Measurements from ENCODE around the gene TMEM208. TPM values are rescaled to one million over a fixed set of nuclear protein-coding genes. Genes with fewer than 3 reads are reported as not detected.
A peak's percentile ranks its signal among the peaks of the same experiment; 100 is the strongest.

TMEM208 gene
- total RNA-seq, 1 donor = 27.5 TPM

DNA sequence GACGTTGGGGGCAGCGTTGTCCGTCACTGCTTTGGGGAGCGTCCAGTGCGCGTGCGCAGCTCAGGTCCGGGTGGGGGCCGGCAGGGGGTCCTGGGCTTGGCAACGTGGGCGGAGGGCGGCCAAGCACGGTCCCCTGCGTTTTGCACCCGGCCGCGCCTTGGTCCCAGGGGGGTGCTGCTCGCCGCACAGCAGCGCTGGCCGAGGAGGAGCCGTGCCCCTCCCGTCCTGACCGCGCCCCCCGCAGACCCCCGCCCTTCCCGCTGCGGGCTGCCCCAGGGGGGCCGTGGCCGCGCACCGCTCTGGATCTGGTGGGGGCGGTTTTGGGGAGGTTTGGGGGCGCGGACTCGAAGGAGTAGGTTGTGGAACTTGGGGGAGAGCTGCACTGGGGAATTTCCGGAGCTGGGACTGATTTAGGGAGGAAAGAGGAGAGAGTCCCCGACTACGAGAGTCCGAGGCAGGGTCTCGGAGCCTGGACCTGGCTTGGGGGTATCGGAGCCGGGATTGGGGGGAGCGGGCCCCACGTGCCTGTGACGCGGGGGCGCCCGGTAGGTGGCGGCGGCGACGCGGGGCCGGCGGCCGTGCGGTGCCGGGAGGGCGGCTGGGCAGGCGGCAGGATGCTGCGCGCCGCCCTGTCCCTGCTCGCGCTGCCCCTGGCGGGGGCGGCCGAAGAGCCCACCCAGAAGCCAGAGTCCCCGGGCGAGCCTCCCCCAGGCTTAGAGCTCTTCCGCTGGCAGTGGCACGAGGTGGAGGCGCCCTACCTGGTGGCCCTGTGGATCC is 21.7 kb downstream of the TMEM208 start, which contains the start of gene SLC9A5:
TSS of gene SLC9A5 (plus strand) at position 579 of the 777 bp plus-strand sequence. CDS start at position 615, 36 bp downstream.
- peak in 1 of 3 donors; percentile 31 for DNase-seq (ENCODE audit: low read depth in 2 of 3, low spot score in 2 of 3)

GRCh38 chr16:67249178-67250044 is 22.5 kb downstream of the TMEM208 start:
- DNase-seq (ENCODE audit: low read depth in 2 of 3, low spot score in 2 of 3) = no peak

DNA sequence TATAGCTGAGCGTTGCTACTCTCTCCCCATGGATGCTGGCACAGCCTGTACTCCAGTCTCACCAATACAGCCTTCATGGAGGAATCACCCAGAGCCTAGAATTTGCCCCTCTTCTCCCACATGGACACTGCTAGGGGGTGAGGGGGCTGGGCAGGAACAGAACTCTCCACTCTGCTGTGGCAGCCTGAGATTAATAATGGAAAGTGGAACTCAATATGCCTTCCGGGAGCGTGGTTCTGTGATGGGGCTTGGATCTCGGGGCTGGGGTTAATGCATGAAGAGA is 23.1 kb downstream of the TMEM208 start:
- DNase-seq (ENCODE audit: low read depth in 2 of 3, low spot score in 2 of 3) = no peak

GRCh38 chr16:67252609-67253497 is 25.9 kb downstream of the TMEM208 start:
- DNase-seq (ENCODE audit: low read depth in 2 of 3, low spot score in 2 of 3) = no peak

DNA sequence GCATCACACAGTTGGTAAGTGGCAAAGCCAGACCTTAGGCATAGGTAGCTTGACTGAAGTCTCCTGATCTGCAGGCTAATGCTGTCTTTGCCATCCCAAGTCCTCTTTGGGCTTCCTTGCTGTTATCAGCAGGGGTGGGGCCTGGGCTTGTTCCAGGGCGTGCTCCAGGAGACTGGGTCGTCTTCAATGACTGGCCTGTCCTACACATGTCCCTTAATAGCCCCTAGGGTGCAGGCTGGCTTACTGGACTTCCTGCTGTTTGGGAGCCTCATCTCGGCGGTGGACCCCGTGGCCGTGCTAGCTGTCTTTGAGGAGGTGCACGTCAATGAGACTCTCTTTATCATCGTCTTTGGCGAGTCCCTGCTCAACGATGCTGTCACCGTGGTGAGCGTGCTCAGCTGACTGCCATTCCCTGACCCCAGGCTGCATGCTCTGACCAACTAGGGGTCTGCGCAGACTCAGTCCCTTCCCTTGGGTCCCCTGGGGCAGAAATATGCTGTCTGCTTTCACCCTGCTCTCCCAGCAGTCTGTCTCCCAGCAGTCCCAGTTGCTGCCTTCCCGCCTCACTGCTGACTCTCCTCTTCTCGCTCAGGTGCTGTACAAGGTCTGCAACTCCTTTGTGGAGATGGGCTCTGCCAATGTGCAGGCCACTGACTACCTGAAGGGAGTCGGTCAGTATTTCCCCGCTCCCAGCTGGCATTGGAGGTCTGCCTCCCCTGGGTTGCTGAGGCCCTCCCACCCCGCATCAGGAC is 28.0 kb downstream of the TMEM208 start:
- DNase-seq (ENCODE audit: low read depth in 2 of 3, low spot score in 2 of 3) = no peak

GRCh38 chr16:67255553-67256221 is 28.8 kb downstream of the TMEM208 start:
- no peak for DNase-seq (ENCODE audit: low read depth in 2 of 3, low spot score in 2 of 3)

- DNase-seq (ENCODE audit: low read depth in 2 of 3, low spot score in 2 of 3) = no peak
Observed at GRCh38 chr16:67256701-67257230, 29.8 kb downstream of the TMEM208 start.

DNA sequence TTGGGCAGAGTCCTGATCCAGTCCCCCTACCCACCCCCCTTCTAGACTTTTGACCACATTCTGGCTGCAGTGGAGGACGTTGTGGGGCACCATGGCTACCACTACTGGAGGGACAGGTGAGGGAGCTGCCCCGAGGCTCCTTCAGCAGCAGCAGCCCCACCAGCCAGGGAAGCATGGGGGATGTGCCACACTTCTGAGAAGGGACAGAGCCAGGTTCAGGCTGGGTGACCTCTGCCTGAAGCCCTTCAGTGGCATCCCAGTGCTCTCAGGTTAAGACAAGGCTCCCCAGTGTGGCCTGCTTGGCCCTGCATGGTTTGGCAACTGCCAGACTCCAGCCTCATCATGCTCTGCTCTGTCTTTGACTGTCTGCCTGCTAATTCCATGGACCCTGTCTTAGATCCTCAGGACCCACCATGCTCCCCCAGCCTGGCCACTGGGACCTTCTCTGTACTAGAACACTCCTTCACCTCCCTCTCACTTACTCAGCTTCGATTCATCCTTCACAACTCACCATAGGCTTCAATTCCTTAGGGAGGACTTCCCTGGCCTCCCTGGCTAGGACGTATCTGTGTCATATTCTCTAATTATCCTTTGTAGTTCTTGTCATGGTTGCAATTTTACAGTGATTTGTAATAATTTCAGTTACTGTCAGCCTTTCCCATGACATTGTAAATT is 30.7 kb downstream of the TMEM208 start:
- DNase-seq (ENCODE audit: low read depth in 2 of 3, low spot score in 2 of 3) = no peak

DNA sequence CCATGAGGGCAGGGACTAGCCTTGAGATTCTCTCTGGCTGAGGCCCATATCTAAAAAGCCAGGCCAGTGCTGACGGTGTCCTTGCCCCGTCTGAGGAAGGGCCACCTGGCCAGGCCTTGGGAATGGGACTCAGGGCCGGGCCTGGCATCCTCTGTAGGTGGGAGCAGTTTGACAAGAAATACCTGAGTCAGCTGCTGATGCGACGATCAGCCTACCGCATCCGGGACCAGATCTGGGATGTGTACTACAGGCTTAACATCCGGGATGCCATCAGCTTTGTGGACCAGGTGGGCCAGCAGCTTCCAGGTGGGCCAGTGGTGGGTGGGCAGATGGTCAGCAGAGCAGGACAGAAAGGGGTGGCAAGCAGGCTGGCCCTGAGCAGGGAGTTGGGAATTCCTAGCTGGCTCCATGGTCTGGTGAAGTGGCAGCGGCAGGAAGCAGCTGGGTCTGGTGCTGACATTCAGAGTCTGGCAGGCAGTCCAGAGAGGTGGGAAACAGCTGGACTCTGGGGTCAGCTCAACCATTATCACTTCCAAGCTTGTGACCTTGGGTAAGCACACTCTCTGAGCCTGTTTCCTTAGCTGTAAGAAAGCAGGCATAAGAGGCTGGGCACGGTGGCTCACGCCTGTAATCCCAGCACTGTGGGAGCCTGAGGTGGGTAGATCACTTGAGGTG is 31.4 kb downstream of the TMEM208 start:
- DNase-seq (ENCODE audit: low read depth in 2 of 3, low spot score in 2 of 3) = no peak

- DNase-seq (ENCODE audit: low read depth in 2 of 3, low spot score in 2 of 3) = no peak
Observed at GRCh38 chr16:67259705-67260104, 32.8 kb downstream of the TMEM208 start.

DNA sequence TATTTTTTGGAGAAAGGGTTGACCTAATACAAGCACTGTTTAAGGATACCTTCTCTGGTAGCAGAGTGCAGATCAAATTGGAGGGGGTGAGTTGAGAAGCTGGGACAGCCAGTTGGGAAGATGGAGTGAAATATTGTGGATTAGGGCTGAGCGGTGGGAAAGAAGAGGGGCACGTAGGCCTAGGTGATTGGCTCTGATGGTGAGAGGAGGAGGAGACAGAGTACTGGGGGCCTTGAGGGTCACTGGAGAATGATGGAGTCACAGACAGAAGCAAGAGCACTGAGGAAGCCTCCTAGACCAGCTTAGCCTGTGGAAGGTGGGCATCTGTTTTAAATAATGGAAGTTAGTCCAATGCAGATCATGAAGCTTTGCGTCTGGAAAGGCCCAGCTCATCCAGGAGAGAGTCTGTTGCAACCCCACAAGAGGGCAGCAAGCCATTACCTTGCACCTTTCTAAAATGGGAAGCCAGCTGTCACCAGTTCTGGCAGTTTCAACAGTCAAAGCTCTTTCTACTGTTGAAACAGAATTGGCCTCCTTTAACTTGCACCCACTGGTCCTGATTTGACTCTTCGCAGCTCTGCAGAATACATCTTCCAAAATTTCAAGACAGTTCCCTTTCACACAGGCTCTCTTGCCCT is 33.6 kb downstream of the TMEM208 start:
- peak in 2 of 3 donors; percentile 46 to 80 for DNase-seq (ENCODE audit: low read depth in 2 of 3, low spot score in 2 of 3)

GRCh38 chr16:67263201-67263600 is 36.3 kb downstream of the TMEM208 start:
- DNase-seq (ENCODE audit: low read depth in 2 of 3, low spot score in 2 of 3) = no peak

GRCh38 chr16:67264277-67264676 is 37.3 kb downstream of the TMEM208 start:
- DNase-seq (ENCODE audit: low read depth in 2 of 3, low spot score in 2 of 3) = peak in 1 of 3 donors; percentile 21

DNA sequence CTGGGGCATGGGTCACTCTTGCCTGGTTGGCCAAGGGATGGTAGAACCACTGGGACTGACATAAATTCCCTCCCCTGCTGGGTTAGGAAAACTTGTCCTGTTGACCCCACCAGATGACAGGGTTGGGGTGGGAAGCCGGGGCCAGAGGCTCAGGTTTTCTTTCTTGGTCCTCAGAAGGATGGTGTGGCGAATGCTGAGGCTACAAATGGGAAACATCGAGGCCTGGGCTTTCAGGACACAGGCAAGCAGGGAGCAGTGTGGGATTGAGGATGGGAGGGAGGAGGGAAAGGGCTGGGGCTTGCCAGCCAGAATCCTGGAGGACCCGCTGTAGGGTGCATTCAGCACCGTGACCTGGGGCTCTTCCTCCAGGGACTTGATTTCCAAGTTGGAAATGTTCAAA is 37.9 kb downstream of the TMEM208 start:
- DNase-seq (ENCODE audit: low read depth in 2 of 3, low spot score in 2 of 3) = no peak

DNA sequence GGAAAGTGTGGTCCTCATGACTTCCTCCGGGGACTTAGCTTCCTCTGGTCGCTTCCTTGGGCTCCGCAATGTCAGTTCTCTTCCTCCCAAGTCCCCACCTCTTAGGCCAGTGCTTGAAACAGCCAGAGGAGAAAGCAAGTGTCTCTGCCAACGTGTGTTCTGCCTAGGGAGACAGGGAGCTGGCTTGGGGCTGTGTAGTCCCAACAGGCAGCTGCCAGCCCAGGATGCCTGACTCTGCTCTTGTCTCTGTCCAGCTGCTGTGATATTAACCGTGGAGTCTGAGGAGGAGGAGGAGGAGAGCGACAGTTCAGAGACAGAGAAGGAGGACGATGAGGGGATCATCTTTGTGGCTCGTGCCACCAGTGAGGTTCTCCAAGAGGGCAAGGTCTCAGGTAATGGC is 38.9 kb downstream of the TMEM208 start:
- DNase-seq (ENCODE audit: low read depth in 2 of 3, low spot score in 2 of 3) = no peak

GRCh38 chr16:67268136-67268579 is 41.2 kb downstream of the TMEM208 start:
- peak in 2 of 3 donors; percentile 35 to 39 for DNase-seq (ENCODE audit: low read depth in 2 of 3, low spot score in 2 of 3)

DNA sequence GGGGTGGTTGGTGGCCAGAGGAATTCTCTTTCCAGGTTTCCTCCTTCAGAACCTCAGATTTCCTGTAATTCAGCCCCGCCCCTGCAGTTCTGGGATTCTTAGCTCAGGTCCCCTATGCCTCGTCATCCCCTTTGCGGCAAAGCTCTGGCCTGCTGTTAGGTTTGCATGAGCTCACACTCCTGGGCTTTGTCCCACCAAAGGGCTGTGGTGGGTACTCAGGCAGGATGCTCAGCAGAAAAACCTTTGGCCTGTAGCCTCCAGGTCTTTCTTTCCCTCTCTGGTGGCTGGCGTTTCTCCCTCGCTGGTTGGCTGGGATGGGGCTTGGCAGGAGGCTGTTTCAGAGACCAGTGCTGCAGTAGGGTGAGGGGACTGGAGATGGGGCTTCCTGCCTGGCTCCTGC is 42.8 kb downstream of the TMEM208 start:
- DNase-seq (ENCODE audit: low read depth in 2 of 3, low spot score in 2 of 3) = no peak

- DNase-seq (ENCODE audit: low read depth in 2 of 3, low spot score in 2 of 3) = no peak
Observed at GRCh38 chr16:67270931-67271338, 44.0 kb downstream of the TMEM208 start.
